ENCODE data around the gene STARD3. TPM values are rescaled to one million over a fixed set of nuclear protein-coding genes. Genes with fewer than 3 reads are reported as not detected.
A peak's percentile ranks its signal among the peaks of the same experiment; 100 is the strongest.

Gene STARD3
- total and polyA plus RNA-seq, 2 of the 13 experiments (the other 11 are each of a cell fraction or from before 2014, with no cell fraction given): 34.6 to 100 TPM

GRCh38 chr17:39636927-39637736, at the start of gene STARD3 (continued):
- TF ChIP-seq ZNF275 (CRISPR knock-in tag; IDR thresholded peaks at IDR 0.05; ENCODE audit: borderline replicate concordance): peak; percentile 83
- peak; percentile 58; the same call in 1 of the 2 replicates for TF ChIP-seq ZNF335 (CRISPR knock-in tag; IDR thresholded peaks at IDR 0.05)
- TF ChIP-seq ZBTB20 (CRISPR knock-in tag; IDR thresholded peaks at IDR 0.05; ENCODE audit: borderline replicate concordance, low read depth): no peak
- no peak for TF ChIP-seq MIER2 (CRISPR knock-in tag; IDR thresholded peaks at IDR 0.05)
- TF ChIP-seq ZFP36L2 (CRISPR knock-in tag; IDR thresholded peaks at IDR 0.05): no peak
- peak; percentile 89 for TF ChIP-seq ZFP37 (CRISPR knock-in tag; IDR thresholded peaks at IDR 0.05; ENCODE audit: borderline replicate concordance)
- TF ChIP-seq NAIF1 (CRISPR knock-in tag; IDR thresholded peaks at IDR 0.05; ENCODE audit: borderline replicate concordance): no peak
- peak; percentile 94 for TF ChIP-seq FOXC1 (CRISPR knock-in tag; IDR thresholded peaks at IDR 0.05; ENCODE audit: borderline replicate concordance)
- TF ChIP-seq DR1 (CRISPR knock-in tag; IDR thresholded peaks at IDR 0.05): no peak
- TF ChIP-seq NRL (CRISPR knock-in tag; IDR thresholded peaks at IDR 0.05; ENCODE audit: borderline replicate concordance): peak; percentile 87
- TF ChIP-seq STAG1 (CRISPR knock-in tag; IDR thresholded peaks at IDR 0.05): 0 out of 2 replicates have a peak, but pooled peaks have one; percentile 19
- peak; percentile 88 for TF ChIP-seq ZBTB38 (CRISPR knock-in tag; IDR thresholded peaks at IDR 0.05)
- no peak for TF ChIP-seq ATAD3A (CRISPR knock-in tag; IDR thresholded peaks at IDR 0.05)
- TF ChIP-seq PBX2 (CRISPR knock-in tag; IDR thresholded peaks at IDR 0.05): no peak
- no peak for TF ChIP-seq SUZ12 (IDR thresholded peaks at IDR 0.05; ENCODE audit: low read depth, low read length)
- no peak for TF ChIP-seq ZNF382 (CRISPR knock-in tag; IDR thresholded peaks at IDR 0.05; ENCODE audit: borderline replicate concordance)
- TF ChIP-seq RFXAP (CRISPR knock-in tag; IDR thresholded peaks at IDR 0.05; ENCODE audit: borderline replicate concordance): 0 out of 2 replicates have a peak, but pooled peaks have one; percentile 12
- peak; percentile 84 for TF ChIP-seq ZNF609 (CRISPR knock-in tag; IDR thresholded peaks at IDR 0.05; ENCODE audit: borderline replicate concordance)
- no peak for TF ChIP-seq FLYWCH1 (CRISPR knock-in tag; IDR thresholded peaks at IDR 0.05)
- TF ChIP-seq ZNF569 (CRISPR knock-in tag; IDR thresholded peaks at IDR 0.05; ENCODE audit: borderline replicate concordance): no peak
- TF ChIP-seq ZNF598 (CRISPR knock-in tag; IDR thresholded peaks at IDR 0.05; ENCODE audit: borderline replicate concordance): no peak; the same call in 1 of the 2 replicates
- TF ChIP-seq ZFX (CRISPR knock-in tag; IDR thresholded peaks at IDR 0.05; ENCODE audit: low read depth): peak; percentile 99

All from HepG2 (cell line).